OCI-LY7 (cell line): ENCODE measurements around the gene SLC25A23. TPM values are rescaled to one million over a fixed set of nuclear protein-coding genes. Genes with fewer than 3 reads are reported as not detected.

ENCODE experiments used
- BruUV-seq: library from RNA; stranded (reverse); fragments of 400-500 nt; replicated peaks from 2 replicates; lab custom pipeline; 2021; lab: Mats Ljungman, UMichigan
- CTCF ChIA-PET: fragments of 300-600 bp; sonication (Branson Sonifier 250); formaldehyde crosslinking; loops from one replicate; lab custom pipeline; 2022; ENCODE audit warnings: antibody characterized with exemption; ENCODE audit not compliant: unreplicated experiment; lab: Charles Lee
- POLR2A ChIA-PET: fragments of 300-600 bp; sonication (Branson Sonifier 250); formaldehyde crosslinking; loops from one replicate; lab custom pipeline; 2022; ENCODE audit warnings: antibody characterized with exemption; lab: Charles Lee
- DNase-seq: peaks from one replicate; pipeline ENCODE4 v3.0.0-alpha.2; 2015; ENCODE audit warnings: low spot score
- H2AFZ ChIP-seq: fragments of 200-600 bp; sonication (generic), shearing (Covaris generic); 2 replicates; pipeline ENCODE4 v1.6.1; 2014; ENCODE audit warnings: mild to moderate bottlenecking, antibody characterized with exemption, low read length, moderate library complexity
- H3K27ac ChIP-seq: fragments of 200-600 bp; sonication (generic); 2 replicates; pipeline ENCODE4 v1.5.1; 2014; ENCODE audit warnings: mixed run types, low read depth, mild to moderate bottlenecking, moderate library complexity, low read length, inconsistent platforms; ENCODE audit not compliant: poor library complexity, severe bottlenecking
- H3K36me3 ChIP-seq: fragments of 200-600 bp; sonication (generic); 2 replicates; pipeline ENCODE4 v1.6.1; 2014; ENCODE audit warnings: mild to moderate bottlenecking, antibody characterized with exemption, low read length, moderate library complexity, mixed read lengths; ENCODE audit not compliant: insufficient read depth
- H3K4me1 ChIP-seq: fragments of 200-600 bp; sonication (generic); 2 replicates; pipeline ENCODE4 v1.5.1; 2014; ENCODE audit warnings: mild to moderate bottlenecking, low read length; ENCODE audit not compliant: insufficient read depth, poor library complexity, severe bottlenecking
- H3K4me2 ChIP-seq: fragments of 200-600 bp; sonication (generic); 2 replicates; pipeline ENCODE4 v1.6.1; 2014; ENCODE audit warnings: mild to moderate bottlenecking, low read length
- H3K4me3 ChIP-seq: fragments of 200-600 bp; sonication (generic); 2 replicates; pipeline ENCODE4 v1.5.1; 2014; ENCODE audit warnings: mild to moderate bottlenecking, low read depth, low read length; ENCODE audit not compliant: poor library complexity, severe bottlenecking
- H3K79me2 ChIP-seq: fragments of 200-600 bp; sonication (generic); 2 replicates; pipeline ENCODE4 v1.6.1; 2016; ENCODE audit warnings: low read depth, mild to moderate bottlenecking, low read length, moderate library complexity, mixed read lengths; ENCODE audit not compliant: insufficient read depth
- H3K9me2 ChIP-seq: fragments of 200-600 bp; sonication (generic); 2 replicates; pipeline ENCODE4 v1.6.1; 2016; ENCODE audit warnings: mild to moderate bottlenecking, low read length, mixed read lengths; ENCODE audit not compliant: insufficient read depth
- H3K9me3 ChIP-seq: fragments of 200-600 bp; sonication (generic); 2 replicates; pipeline ENCODE4 v1.6.1; 2014; ENCODE audit warnings: mild to moderate bottlenecking, mixed run types, low read length, mixed read lengths
- H4K20me1 ChIP-seq: fragments of 200-600 bp; sonication (generic); 2 replicates; pipeline ENCODE4 v1.6.1; 2014; ENCODE audit warnings: mild to moderate bottlenecking, antibody characterized with exemption, low read length, moderate library complexity, mixed read lengths; ENCODE audit not compliant: insufficient read depth
- EZH2phosphoT487 ChIP-seq: fragments of 200-600 bp; sonication (generic); IDR thresholded peaks from 2 replicates; pipeline ENCODE4 v1.6.1; 2018; ENCODE audit warnings: low read depth, borderline replicate concordance, mild to moderate bottlenecking, mixed run types, antibody characterized with exemption, low read length, moderate library complexity, mixed read lengths
- intact Hi-C: fragments of 100-400 bp; cut with micrococcal nuclease; formaldehyde crosslinking; loops from one replicate; pipeline ENCODE4 v1.10.0; 2022; ENCODE audit not compliant: unreplicated experiment
- total RNA-seq, 2 experiments: library from RNA; depleted of rRNA in 1 of 2; stranded (reverse); fragments of >200 nt in 1 of 2; shearing (Covaris generic) in 1 of 2; gene quantifications; 2 replicates each; pipeline ENCODE4 v1.2.3, GENCODE V29; 2014 to 2022
- TF ChIP-seq, protein P1 (sequence below): fragments of 200-600 bp; sonication (generic); conservative IDR thresholded peaks from 2 replicates; pipeline ENCODE4 v1.5.1; 2014; ENCODE audit warnings: mild to moderate bottlenecking, antibody characterized with exemption, low read length, moderate library complexity, mixed read lengths

Gene SLC25A23
- total RNA-seq, 2 experiments from 2014 or later = 50.9 to 65.7 TPM

GRCh38 chr19:6421075-6422014, 38.2 kb downstream of the SLC25A23 start:
- ChIA-PET POLR2A (no interaction called here), CTCF (no interaction called here)
- H3K9me2 ChIP-seq = no peaks in the 10 kb centered on the region
- 0 out of 2 replicates have a peak overlapping the region, but pooled peaks have one; percentile 87 for H3K4me2 ChIP-seq
- DNase-seq = no peak
- TF ChIP-seq, protein P1, sequence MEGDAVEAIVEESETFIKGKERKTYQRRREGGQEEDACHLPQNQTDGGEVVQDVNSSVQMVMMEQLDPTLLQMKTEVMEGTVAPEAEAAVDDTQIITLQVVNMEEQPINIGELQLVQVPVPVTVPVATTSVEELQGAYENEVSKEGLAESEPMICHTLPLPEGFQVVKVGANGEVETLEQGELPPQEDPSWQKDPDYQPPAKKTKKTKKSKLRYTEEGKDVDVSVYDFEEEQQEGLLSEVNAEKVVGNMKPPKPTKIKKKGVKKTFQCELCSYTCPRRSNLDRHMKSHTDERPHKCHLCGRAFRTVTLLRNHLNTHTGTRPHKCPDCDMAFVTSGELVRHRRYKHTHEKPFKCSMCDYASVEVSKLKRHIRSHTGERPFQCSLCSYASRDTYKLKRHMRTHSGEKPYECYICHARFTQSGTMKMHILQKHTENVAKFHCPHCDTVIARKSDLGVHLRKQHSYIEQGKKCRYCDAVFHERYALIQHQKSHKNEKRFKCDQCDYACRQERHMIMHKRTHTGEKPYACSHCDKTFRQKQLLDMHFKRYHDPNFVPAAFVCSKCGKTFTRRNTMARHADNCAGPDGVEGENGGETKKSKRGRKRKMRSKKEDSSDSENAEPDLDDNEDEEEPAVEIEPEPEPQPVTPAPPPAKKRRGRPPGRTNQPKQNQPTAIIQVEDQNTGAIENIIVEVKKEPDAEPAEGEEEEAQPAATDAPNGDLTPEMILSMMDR = no peak
- no peak for TF ChIP-seq EZH2phosphoT487
- H4K20me1 ChIP-seq = peaks cover 29% of the 10 kb centered on the region
- no peak overlapping the region for H2AFZ ChIP-seq
- H3K27ac ChIP-seq = no peak overlapping the region
- H3K4me3 ChIP-seq = no peak overlapping the region
- peaks cover 71% of the 10 kb centered on the region for H3K36me3 ChIP-seq
- no peaks in the 10 kb centered on the region for H3K9me3 ChIP-seq
- no TSS peak for BruUV-seq
- peaks cover 49% of the 10 kb centered on the region for H3K79me2 ChIP-seq
- H3K4me1 ChIP-seq = peaks cover 24% of the 10 kb centered on the region
- intact Hi-C loops = loop anchor here (10.0 kb wide), 1 partner anchor 257 kb away; no protein-coding TSS in a partner anchor

- H3K4me3 ChIP-seq = no peak overlapping the region
- no peak for DNase-seq
- peaks cover 14% of the 10 kb centered on the region for H3K4me1 ChIP-seq
- H2AFZ ChIP-seq = no peak overlapping the region
- H3K9me2 ChIP-seq = no peaks in the 10 kb centered on the region
- H3K79me2 ChIP-seq = peaks cover 43% of the 10 kb centered on the region
- peaks cover 97% of the 10 kb centered on the region for H3K36me3 ChIP-seq
- no TSS peak for BruUV-seq
- H4K20me1 ChIP-seq = peaks cover 25% of the 10 kb centered on the region
- ChIA-PET POLR2A (interaction anchor here (0.5 kb wide), 1 partner anchor 671 kb away, joined by 5 read pairs; no protein-coding TSS in a partner anchor), CTCF (no interaction called here)
- H3K9me3 ChIP-seq = no peaks in the 10 kb centered on the region
- no peak overlapping the region for H3K4me2 ChIP-seq
- intact Hi-C loops = no loop called here
- TF ChIP-seq EZH2phosphoT487 = no peak
- TF ChIP-seq, protein P1 = no peak
- no peak overlapping the region for H3K27ac ChIP-seq
These were observed 41.0 kb downstream of the SLC25A23 start for GRCh38 chr19:6418562-6418932.
